Putamen (tissue), 1 donor: ENCODE results near the gene STT3B.

Experiments
- DNase-seq: peaks from one replicate; pipeline ENCODE4 v3.0.0-alpha.2; 2016; ENCODE audit warnings: low spot score

The STT3B gene

GRCh38 chr3:31652296-31652695 lies 119.6 kb downstream of the STT3B start:
- DNase-seq: no peak

DNA sequence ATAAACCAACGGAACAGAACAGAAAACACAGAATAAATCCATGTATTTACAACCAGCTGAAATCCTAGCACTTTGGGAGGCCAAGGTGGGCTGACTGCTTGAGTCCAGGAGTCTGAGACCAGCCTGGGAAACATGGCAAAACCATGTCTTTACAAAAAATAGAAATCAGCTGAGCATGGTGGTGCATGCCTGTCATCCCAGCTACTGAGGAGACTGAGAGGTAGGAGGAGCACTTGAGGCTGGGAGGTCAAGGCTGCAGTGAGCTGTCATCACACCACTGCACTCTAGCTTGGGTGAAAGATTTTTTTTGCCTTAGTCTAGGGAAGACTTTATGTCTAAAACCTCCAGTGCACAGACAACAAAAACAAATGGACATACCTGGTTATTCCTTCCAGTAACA lies 120.7 kb downstream of the STT3B start:
- DNase-seq: no peak

DNA sequence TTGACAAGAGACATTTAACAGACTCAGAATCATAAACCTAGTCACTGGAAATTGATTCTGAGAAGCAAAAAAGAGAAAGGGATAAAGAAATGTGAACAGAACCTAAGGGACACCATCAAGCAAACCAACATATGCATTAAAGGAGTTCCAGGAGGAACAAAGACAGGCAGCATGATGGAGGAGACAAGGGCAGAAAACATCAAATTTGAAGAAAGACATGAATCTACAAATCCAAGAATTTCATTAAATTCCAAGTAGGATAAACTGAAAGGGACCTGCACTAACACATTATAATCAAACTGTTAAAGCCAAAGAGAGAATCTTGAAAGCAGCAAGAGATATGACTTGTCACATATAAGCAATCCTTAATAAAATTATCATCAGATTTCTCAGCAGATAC lies 122.3 kb downstream of the STT3B start:
- DNase-seq: no peak

- no peak for DNase-seq
Observed at GRCh38 chr3:31659246-31659645, 126.5 kb downstream of the STT3B start.

GRCh38 chr3:31661286-31661685 lies 128.6 kb downstream of the STT3B start:
- DNase-seq: no peak

- DNase-seq: no peak
Observed at GRCh38 chr3:31661993-31662670, 129.4 kb downstream of the STT3B start.

DNA sequence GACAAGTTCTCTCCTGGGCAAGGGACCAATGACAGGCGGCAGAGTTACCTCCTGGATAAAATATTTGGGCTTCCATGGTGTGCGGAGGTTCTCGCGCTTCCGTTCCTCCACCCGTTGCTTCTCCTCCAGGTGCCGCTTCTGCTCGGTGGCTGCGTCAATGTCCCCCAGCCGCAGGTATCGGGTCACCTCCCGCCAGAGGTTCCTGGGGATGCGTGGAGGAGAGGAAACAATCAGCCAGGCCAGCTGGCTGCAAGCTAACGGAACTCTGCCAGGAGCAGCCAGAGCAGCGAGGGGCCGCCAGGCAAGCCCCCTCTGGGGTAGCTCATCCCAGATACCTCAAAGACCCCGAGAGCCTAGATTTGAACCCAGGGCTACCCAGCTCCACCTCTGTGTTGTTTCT lies 131.3 kb downstream of the STT3B start:
- DNase-seq: no peak

DNA sequence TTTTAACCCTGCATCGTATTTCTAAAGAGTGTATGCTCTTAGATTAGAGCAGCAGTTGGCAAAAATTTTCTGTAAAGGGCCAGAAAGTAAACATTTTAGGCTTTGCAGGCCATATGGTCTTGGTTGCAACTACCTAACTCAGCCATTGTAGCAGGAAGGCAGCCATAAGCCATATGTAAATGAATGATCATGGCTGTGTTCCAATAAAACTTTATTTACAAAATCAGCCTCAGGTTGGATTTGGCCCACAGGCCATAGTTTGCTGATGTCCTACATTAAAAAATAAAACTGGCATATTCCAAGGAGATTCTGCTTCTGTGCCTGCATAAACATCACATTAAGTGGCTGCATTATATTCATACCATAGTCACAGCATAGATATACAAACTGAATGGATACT lies 134.9 kb downstream of the STT3B start:
- no peak for DNase-seq

DNA sequence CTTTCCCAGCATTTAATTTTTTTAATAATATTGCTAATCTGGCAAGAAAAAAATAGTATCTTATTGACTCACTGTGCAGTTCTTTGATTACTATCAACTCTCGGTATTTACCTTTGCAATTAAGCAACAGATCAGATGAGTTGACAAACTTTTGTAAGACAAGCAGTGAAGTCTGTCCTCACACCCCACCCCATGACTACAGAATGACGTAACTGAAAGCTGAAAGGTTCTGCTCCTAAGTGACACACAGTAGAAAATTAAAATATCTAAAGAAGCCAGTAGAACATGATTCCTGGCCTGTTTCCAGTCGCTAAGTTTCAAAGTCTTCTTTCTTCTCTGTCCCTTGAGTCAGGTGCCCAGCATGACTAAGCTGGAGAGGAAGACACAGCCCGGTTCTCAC lies 135.5 kb downstream of the STT3B start:
- no peak for DNase-seq

DNA sequence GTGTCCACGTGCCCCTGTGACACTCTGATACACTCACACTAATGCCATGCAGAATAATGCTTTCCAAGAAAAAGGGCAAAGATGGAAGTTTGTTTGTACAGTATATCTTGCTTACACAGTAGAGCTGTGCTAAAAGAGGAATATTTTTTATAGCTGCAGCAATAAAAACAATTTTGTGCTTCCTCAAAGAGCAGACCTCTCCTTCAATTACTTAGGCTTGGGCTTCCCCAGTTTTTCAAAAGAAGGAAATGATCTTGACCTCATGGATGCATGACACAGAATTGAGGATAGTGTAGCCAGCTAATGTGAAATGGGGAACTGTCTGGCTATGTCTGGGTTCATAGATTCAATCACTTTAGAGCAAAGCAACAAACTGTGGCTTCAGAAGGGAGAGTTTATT lies 137.4 kb downstream of the STT3B start:
- no peak for DNase-seq

DNA sequence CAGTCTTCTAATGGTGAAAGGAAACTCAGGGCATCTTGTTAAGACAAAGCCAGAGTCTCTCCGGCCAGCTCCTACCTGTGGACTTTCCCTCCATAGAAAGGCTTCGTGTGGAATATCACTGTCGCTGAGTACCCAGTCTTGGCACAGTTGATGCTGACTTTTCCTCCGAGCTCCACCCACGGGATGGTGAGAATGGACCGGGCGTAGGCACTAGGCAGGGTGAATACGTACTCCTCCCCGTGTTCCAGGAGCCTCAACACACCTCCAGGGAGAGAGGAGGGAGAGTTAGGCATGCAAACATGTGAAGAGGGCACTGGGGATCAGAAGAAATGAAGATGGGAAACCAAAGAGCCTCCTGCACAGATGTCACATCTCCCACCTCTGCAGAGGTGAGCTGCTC lies 138.0 kb downstream of the STT3B start:
- no peak for DNase-seq

GRCh38 chr3:31671451-31671850 lies 138.7 kb downstream of the STT3B start:
- no peak for DNase-seq

GRCh38 chr3:31671976-31672375 lies 139.3 kb downstream of the STT3B start:
- DNase-seq: no peak

- no peak for DNase-seq
Observed at GRCh38 chr3:31673950-31674349, 141.2 kb downstream of the STT3B start.

DNA sequence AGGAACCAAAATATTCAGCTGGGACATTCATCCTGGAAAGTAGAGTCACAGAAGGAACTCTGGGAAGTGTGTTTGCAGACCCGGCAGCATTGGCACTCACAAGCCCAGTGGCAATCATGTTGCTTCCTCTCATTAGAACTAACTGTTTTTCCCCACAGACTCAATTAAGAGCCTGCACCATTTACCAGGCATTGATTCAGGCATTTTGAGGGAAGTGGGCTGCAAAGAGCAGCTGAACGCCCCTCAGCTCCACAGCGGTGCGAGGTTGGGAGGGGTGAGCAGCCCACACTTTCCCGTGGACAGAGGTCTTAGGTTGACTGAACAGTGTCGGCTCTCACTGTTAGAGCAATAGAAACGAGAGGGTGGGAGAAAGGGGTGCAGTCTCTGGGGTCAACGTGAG lies 143.8 kb downstream of the STT3B start:
- no peak for DNase-seq

DNA sequence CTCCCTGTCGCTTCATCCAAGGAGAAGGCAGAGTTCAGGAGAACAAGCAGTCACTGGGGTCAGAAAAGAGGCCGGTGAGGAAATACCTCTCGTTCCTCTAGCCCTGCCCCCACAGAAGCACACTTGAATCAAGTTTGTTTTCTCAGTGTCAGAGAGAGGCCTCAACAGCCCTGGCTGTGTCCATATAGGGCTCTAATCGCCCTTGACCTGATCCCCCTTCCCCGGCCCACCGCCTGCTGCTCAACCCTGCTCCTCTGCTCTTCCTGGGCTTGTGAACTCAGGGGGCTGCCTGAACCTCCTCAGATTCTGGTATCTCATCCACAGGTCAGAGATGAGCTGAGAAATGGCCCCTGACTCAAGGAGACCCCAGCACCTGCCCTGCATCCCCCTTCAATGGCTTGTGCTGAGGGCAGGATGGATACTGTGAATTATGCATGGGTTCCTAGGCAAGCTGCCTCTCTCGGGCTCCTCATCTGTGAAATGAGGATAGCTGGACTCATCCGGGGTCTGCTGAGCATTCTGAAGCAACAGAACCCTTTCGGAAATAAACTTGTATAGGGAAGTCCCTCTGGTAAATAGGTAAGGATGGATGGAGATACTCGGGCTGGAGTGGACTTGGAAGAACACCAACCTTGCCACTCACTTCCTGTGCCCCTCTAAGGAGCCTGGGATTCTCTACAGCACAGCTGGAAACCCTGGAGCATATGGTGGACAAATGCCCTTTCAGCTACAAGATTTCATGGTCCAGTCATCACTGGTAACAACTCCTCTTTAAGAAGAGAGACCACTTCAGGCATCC lies 147.5 kb downstream of the STT3B start:
- no peak for DNase-seq
